Keratinocyte (primary cell): ENCODE measurements around the gene FGF12. TPM values are rescaled to one million over a fixed set of nuclear protein-coding genes. Genes with fewer than 3 reads are reported as not detected.

Source experiments
- DNase-seq: peaks from one replicate; pipeline ENCODE4 v3.0.0-alpha.2; 2011; ENCODE audit warnings: low read depth, missing footprints, low spot score
- FAIRE-seq: peaks from 2 replicates; lab custom pipeline; 2011; peaks lifted over from hg19 to GRCh38; lab: Jason Lieb, UNC
- H2AFZ ChIP-seq: 2 replicates; pipeline ENCODE4 v1.6.0; 2012; ENCODE audit warnings: low read length, control low read depth, inconsistent platforms; ENCODE audit not compliant: control insufficient read depth
- H3K27ac ChIP-seq: 2 replicates; pipeline ENCODE4 v1.5.1; 2011; ENCODE audit warnings: low read length; ENCODE audit not compliant: control insufficient read depth, insufficient read depth
- H3K27me3 ChIP-seq: 3 replicates; pipeline ENCODE4 v1.6.0; 2011; ENCODE audit warnings: low read length; ENCODE audit not compliant: control insufficient read depth, insufficient read depth; ENCODE audit errors: extremely low read depth
- H3K36me3 ChIP-seq, 2 experiments: 2 replicates in 1 of 2; 3 replicates in 1 of 2; pipeline ENCODE4 v1.5.1; 2011; ENCODE audit warnings: low read length in 2 of 2, mild to moderate bottlenecking in 1 of 2; ENCODE audit not compliant: control insufficient read depth in 2 of 2, insufficient read depth in 2 of 2; ENCODE audit errors: extremely low read depth in 1 of 2
- H3K4me1 ChIP-seq: 3 replicates; pipeline ENCODE4 v1.5.1; 2011; ENCODE audit warnings: low read length; ENCODE audit not compliant: control insufficient read depth, insufficient read depth; ENCODE audit errors: extremely low read depth
- H3K4me2 ChIP-seq: 3 replicates; pipeline ENCODE4 v1.6.0; 2011; ENCODE audit warnings: low read depth, low read length; ENCODE audit not compliant: control insufficient read depth, insufficient read depth; ENCODE audit errors: extremely low read depth
- H3K4me3 ChIP-seq, 3 experiments: fragments of 200-600 bp in 1 of 3; sonication (generic) in 1 of 3; 2 replicates in 2 of 3; 3 replicates in 1 of 3; pipeline ENCODE4 v1.5.1; 2011 to 2016; ENCODE audit warnings: low read length in 3 of 3, mild to moderate bottlenecking in 3 of 3, control low read depth in 2 of 3, inconsistent platforms in 1 of 3, low read depth in 1 of 3, mixed read lengths in 1 of 3, mixed run types in 1 of 3, moderate library complexity in 1 of 3; ENCODE audit not compliant: control insufficient read depth in 2 of 3, insufficient read depth in 2 of 3; ENCODE audit errors: extremely low read depth in 1 of 3
- H3K79me2 ChIP-seq: 2 replicates; pipeline ENCODE4 v1.6.0; 2012; ENCODE audit warnings: low read length; ENCODE audit not compliant: control insufficient read depth, insufficient read depth
- H3K9ac ChIP-seq: 3 replicates; pipeline ENCODE4 v1.6.0; 2011; ENCODE audit warnings: low read length; ENCODE audit not compliant: control insufficient read depth, insufficient read depth; ENCODE audit errors: extremely low read depth
- H3K9me1 ChIP-seq: 3 replicates; pipeline ENCODE4 v1.6.0; 2011; ENCODE audit warnings: low read length; ENCODE audit not compliant: control insufficient read depth, insufficient read depth; ENCODE audit errors: extremely low read depth
- H3K9me3 ChIP-seq: 2 replicates; pipeline ENCODE4 v1.5.1; 2012; ENCODE audit warnings: low read depth, low read length; ENCODE audit not compliant: control insufficient read depth
- H4K20me1 ChIP-seq: 3 replicates; pipeline ENCODE4 v1.6.0; 2011; ENCODE audit warnings: low read length; ENCODE audit not compliant: control insufficient read depth, insufficient read depth; ENCODE audit errors: extremely low read depth
- EZH2 ChIP-seq: IDR thresholded peaks from one replicate; pipeline ENCODE4 v1.6.1; 2012; ENCODE audit warnings: inconsistent platforms, mild to moderate bottlenecking, low read length, moderate library complexity
- dilution Hi-C: fragments of 300-500 bp; cut with MboI; formaldehyde crosslinking; loops from one replicate; pipeline ENCODE4 v1.7.0; 2020; ENCODE audit warnings: low sequenced_read_pairs; ENCODE audit not compliant: extremely low pct_ligation_motif_present
- polyA plus RNA-seq, 5 experiments: library from polyadenylated mRNA; depleted of rRNA in 3 of 5; stranded (reverse) in 3 of 5; stranded (forward) in 1 of 5; unstranded in 1 of 5; fragments of >200 nt; gene quantifications; 1 replicate in 1 of 5; 2 replicates in 3 of 5; 3 replicates in 1 of 5; pipeline versions ENCODE4 v1.2.1 to v1.2.3, GENCODE V29; 2011 to 2012; ENCODE audit warnings: missing spikeins in 2 of 5, low read depth in 1 of 5, low replicate concordance in 1 of 5
- TF ChIP-seq, protein P1 (sequence below), 3 experiments: IDR thresholded peaks in 1 of 3; conservative IDR thresholded peaks in 1 of 3; optimal IDR thresholded peaks in 1 of 3; 2 replicates in 2 of 3; 3 replicates in 1 of 3; pipeline versions ENCODE3 to v1.5.1; 2011; ENCODE audit warnings: low read length in 3 of 3, mild to moderate bottlenecking in 3 of 3, moderate library complexity in 2 of 3, control low read depth in 1 of 3, inconsistent platforms in 1 of 3; ENCODE audit not compliant: insufficient read depth in 2 of 3; ENCODE audit errors: extremely low read depth in 1 of 3

Gene FGF12
- polyA plus RNA-seq, 1 donor (not counting 4 experiments of a cell fraction or from before 2014, with no cell fraction given) = 4.1 TPM

DNA sequence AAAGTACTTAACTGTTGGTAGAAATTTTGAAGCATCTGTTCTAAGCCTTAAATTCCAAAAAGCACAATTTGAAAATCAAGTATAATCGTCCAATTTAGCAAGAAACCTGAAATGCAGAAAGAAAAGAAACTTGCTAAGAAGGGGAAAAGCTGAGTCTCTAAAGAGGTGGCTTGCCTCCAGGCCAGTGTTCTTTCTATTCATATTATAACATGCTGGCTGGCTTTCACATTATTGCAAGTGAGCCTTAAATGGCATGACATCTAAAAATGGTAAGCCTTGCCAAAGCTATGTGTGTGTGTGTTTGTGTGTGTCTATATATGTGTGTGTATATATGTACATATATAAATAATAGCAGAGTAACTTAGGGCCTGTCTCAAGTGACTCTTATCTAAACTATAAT is 89.5 kb downstream of the FGF12 start:
- no peak for FAIRE-seq
- Histone ChIP-seq H3K27me3 (no peaks in the 10 kb centered on the region), H3K9ac (no peak overlapping the region), H3K4me1 (no peaks in the 10 kb centered on the region), H3K9me3 (no peaks in the 10 kb centered on the region), H3K27ac (no peak overlapping the region), H2AFZ (no peak overlapping the region), H3K79me2 (no peaks in the 10 kb centered on the region), H3K4me2 (no peak overlapping the region), H3K9me1 (no peaks in the 10 kb centered on the region), H3K4me3 (no peak overlapping the region), H3K36me3 (no peaks in the 10 kb centered on the region), H4K20me1 (no peaks in the 10 kb centered on the region)
- DNase-seq = no peak
- TF ChIP-seq EZH2 = no peak
- TF ChIP-seq, protein P1, sequence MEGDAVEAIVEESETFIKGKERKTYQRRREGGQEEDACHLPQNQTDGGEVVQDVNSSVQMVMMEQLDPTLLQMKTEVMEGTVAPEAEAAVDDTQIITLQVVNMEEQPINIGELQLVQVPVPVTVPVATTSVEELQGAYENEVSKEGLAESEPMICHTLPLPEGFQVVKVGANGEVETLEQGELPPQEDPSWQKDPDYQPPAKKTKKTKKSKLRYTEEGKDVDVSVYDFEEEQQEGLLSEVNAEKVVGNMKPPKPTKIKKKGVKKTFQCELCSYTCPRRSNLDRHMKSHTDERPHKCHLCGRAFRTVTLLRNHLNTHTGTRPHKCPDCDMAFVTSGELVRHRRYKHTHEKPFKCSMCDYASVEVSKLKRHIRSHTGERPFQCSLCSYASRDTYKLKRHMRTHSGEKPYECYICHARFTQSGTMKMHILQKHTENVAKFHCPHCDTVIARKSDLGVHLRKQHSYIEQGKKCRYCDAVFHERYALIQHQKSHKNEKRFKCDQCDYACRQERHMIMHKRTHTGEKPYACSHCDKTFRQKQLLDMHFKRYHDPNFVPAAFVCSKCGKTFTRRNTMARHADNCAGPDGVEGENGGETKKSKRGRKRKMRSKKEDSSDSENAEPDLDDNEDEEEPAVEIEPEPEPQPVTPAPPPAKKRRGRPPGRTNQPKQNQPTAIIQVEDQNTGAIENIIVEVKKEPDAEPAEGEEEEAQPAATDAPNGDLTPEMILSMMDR (optimal IDR thresholded peaks at IDR 0.05 in 1 of 3, IDR thresholded peaks at IDR 0.05 in 1 of 3, conservative IDR thresholded peaks at IDR 0.05 in 1 of 3; ENCODE audit: extremely low read depth in 1 of 3, insufficient read depth in 2 of 3, low read length in 3 of 3) = no peak
- dilution Hi-C loops = no loop called here

DNA sequence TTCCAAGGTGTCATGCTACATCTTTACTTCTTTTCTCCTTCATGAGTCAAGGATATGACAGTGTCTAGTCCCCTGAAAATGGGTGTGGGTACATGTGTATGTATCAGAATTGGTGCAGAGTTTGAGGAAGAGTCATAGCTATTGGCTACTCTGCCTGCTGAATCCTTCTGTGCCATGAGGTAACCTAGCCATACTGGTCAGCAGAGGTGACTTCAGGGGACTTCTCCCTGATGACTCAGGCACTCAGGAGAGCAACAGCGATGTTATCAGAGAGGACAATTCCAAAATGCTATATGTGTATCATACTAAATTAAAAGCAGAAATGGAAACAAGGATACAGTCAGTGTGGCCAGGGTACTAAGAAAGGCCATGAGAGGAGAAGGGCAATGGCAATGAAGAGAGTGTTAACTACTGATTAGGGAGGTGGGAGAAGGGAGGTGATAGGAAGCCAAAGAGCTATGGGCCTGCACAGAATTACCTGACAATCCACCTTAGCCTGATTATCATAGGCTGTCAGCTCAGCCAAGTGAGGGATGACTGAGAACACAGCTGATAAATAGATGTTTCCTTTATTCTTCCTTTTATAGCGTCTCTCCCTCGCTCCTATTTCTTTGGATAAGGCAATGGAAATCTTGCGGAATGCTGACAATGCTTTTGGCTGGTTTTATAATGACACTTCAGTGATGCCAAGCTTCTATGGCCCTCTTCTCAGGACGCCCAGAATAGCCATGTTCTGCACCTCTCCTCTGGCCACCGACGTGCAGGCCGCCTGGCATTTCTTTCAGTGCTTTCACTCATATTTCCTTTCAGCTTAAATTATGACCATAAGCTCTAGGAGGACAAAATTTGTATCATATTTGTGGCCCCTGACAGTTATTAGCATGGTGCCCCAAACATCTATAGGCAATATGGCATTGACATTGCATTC is 90.6 kb downstream of the FGF12 start:
- no peaks in the 10 kb centered on the region for H3K79me2 ChIP-seq
- H3K4me3 ChIP-seq = no peak overlapping the region
- DNase-seq = no peak
- H3K9ac ChIP-seq = no peak overlapping the region
- TF ChIP-seq EZH2 = no peak
- TF ChIP-seq, protein P1 (optimal IDR thresholded peaks at IDR 0.05 in 1 of 3, IDR thresholded peaks at IDR 0.05 in 1 of 3, conservative IDR thresholded peaks at IDR 0.05 in 1 of 3; ENCODE audit: extremely low read depth in 1 of 3, insufficient read depth in 2 of 3, low read length in 3 of 3) = no peak
- H3K9me3 ChIP-seq = no peaks in the 10 kb centered on the region
- H3K27me3 ChIP-seq = no peaks in the 10 kb centered on the region
- H3K36me3 ChIP-seq = no peaks in the 10 kb centered on the region
- no peak for FAIRE-seq
- no peaks in the 10 kb centered on the region for H3K4me1 ChIP-seq
- H4K20me1 ChIP-seq = no peaks in the 10 kb centered on the region
- dilution Hi-C loops = no loop called here
- no peak overlapping the region for H2AFZ ChIP-seq
- H3K4me2 ChIP-seq = no peak overlapping the region
- H3K27ac ChIP-seq = no peak overlapping the region
- no peaks in the 10 kb centered on the region for H3K9me1 ChIP-seq
